Chondrocyte (in vitro differentiated cells): ENCODE measurements around the gene COMMD1. TPM values are rescaled to one million over a fixed set of nuclear protein-coding genes. Genes with fewer than 3 reads are reported as not detected.

Experiments
- DNase-seq: peaks from one replicate; pipeline ENCODE4 v3.0.0; 2021; ENCODE audit warnings: mixed read lengths, low spot score
- H3K27ac Mint-ChIP-seq: one replicate; pipeline ENCODE4 v1.8.0; 2021; ENCODE audit warnings: mild to moderate bottlenecking, moderate library complexity, mixed read lengths; ENCODE audit not compliant: unreplicated experiment
- H3K27me3 Mint-ChIP-seq: 2 replicates; pipeline ENCODE4 v1.8.0; 2021; ENCODE audit warnings: low read depth, mixed read lengths
- H3K36me3 Mint-ChIP-seq: 2 replicates; pipeline ENCODE4 v1.8.0; 2021; ENCODE audit warnings: low read depth, mixed read lengths
- H3K4me1 Mint-ChIP-seq: 2 replicates; pipeline ENCODE4 v1.8.0; 2021; ENCODE audit warnings: low read depth, mild to moderate bottlenecking, mixed read lengths
- H3K4me3 Mint-ChIP-seq: one replicate; pipeline ENCODE4 v1.8.0; 2021; ENCODE audit warnings: mild to moderate bottlenecking, moderate library complexity, mixed read lengths; ENCODE audit not compliant: unreplicated experiment
- H3K9me3 Mint-ChIP-seq: 2 replicates; pipeline ENCODE4 v1.8.0; 2021; ENCODE audit warnings: low read depth, mixed read lengths
- total RNA-seq: library from RNA; stranded (reverse); gene quantifications from 3 replicates; pipeline ENCODE4 v1.2.1, GENCODE V29; 2021
- TF ChIP-seq, protein P1 (sequence below): fragments of 200-600 bp; sonication (generic); IDR thresholded peaks from 2 replicates; pipeline ENCODE4 v1.5.0; 2021; ENCODE audit warnings: antibody characterized with exemption, mild to moderate bottlenecking, moderate library complexity

Gene COMMD1
- total RNA-seq, 1 donor from 2014 or later = 37.0 TPM

DNA sequence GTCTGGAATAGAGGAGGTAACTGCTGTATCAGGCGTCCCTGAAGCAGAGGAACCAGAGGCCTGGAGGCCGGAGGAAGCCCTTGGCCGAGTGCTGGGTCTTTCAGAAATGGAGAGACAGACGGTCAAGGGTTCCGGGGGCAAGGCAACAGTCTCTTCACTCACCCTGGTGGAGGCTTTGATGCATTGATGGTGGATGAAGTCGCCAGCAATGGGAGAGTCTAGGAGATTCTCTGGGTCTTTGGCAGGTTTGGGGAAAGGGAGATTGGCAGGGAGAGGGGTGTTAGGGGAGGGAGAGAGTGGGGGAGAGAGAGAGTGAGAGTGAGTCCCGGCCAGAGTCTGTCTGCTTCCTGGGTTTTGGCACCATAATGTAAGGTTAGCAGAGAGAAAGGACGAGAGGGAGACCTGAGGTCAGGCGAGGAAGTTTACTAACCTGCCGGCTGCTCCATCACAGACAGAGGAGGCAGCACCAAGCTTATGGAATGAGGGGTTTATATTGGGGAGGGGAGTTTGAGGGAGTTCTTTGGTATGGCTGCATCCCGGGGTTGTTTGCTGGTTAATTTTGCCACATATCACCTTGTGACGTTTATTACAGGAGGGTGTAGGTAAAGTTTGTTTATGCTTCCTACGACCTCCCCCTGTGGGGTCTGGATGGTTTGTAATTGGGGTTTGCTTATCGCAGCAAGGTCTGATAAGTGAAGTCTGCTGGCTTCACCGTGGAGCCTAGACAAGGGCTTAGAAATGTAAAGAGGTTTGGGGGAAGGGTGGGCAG, 19.6 kb downstream of the COMMD1 start:
- peaks cover 45% of the 10 kb centered on the region for H3K4me1 Mint-ChIP-seq
- H3K27me3 Mint-ChIP-seq = no peaks in the 10 kb centered on the region
- no peaks in the 10 kb centered on the region for H3K9me3 Mint-ChIP-seq
- DNase-seq = no peak
- H3K27ac Mint-ChIP-seq = peak overlapping the region; percentile 64
- peaks cover 4% of the 10 kb centered on the region for H3K36me3 Mint-ChIP-seq
- TF ChIP-seq, protein P1, sequence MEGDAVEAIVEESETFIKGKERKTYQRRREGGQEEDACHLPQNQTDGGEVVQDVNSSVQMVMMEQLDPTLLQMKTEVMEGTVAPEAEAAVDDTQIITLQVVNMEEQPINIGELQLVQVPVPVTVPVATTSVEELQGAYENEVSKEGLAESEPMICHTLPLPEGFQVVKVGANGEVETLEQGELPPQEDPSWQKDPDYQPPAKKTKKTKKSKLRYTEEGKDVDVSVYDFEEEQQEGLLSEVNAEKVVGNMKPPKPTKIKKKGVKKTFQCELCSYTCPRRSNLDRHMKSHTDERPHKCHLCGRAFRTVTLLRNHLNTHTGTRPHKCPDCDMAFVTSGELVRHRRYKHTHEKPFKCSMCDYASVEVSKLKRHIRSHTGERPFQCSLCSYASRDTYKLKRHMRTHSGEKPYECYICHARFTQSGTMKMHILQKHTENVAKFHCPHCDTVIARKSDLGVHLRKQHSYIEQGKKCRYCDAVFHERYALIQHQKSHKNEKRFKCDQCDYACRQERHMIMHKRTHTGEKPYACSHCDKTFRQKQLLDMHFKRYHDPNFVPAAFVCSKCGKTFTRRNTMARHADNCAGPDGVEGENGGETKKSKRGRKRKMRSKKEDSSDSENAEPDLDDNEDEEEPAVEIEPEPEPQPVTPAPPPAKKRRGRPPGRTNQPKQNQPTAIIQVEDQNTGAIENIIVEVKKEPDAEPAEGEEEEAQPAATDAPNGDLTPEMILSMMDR = no peak
- H3K4me3 Mint-ChIP-seq = no peak overlapping the region

DNA sequence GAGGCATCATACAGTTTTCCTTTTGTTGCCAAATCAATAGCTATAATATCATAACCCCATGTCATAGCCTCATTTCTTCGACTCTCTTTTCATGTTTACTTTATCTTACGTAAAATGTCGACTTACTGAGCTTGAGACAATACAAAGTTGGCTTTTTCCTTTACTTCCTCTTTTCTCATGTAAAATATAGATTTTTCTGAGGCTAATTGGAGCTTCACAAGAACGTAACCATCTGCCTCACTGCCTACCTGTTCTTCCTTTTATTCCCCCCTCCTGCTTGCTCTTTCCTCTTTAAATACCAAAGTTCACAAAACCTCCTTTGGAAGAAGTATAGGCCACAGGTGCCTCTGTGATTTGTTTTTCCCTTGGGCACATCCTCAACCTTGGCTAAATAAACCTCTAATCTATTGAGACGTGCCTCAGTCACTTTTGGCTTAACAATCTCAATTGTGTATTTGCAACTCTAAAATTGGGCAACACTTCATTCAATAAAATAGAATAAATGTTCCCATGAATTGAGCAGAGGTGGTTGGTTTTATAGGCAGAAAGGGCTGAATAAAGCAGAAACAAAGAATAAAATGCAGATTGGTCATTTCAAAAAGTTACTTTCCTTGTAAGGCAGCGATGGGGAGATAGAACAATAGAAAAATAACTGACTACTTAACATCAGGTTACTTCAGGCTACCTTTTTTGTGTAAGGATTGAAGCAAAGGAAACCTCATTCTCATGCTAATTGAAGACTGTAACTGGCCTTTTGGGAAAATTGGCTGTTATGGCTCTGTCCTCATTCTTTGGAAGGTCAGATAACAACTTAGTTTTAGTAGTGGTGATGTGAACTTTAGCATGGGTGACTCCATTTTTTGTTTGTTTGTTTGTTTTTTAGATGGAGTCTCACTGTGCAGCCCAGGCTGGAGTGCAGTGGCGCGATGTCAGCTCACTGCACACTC, 21.3 kb downstream of the COMMD1 start:
- H3K27ac Mint-ChIP-seq = no peak overlapping the region

DNA sequence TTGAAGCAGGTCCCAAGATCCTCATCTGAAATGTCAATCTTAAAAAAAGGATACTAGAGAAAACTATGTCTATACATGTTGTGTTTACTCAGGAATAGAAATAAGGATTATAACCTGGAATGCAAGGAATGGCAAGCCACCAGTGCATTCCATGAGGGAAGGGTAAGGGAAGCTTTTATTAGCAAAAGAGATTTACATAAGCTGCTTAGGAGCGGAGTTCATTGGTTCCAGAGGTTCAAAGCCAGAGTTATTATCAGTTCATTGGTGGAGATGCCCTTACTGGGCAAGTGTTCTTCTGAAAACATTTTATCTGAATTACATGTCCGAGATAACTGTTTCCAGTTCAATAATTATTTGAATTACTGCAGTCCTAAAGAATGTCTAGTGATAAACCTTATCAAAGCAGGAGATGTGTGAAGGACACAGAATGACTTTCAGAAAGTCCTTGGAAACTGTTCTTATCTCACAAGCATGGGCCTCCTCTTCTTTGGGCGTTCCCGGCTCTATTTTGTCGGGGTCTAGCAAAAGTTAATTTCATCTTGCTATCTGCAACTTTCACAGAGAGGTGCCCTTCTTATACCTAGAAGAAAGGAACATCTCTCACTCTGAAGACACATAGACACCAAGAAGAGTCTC, 23.5 kb downstream of the COMMD1 start:
- Mint-ChIP-seq H3K27ac (peak overlapping the region; percentile 20), H3K27me3 (no peaks in the 10 kb centered on the region), H3K4me1 (peaks cover 30% of the 10 kb centered on the region), H3K4me3 (no peak overlapping the region), H3K9me3 (peaks cover 6% of the 10 kb centered on the region), H3K36me3 (peaks cover 6% of the 10 kb centered on the region)
- TF ChIP-seq, protein P1 = no peak
- DNase-seq = no peak

More for the DNA sequence above, 21.3 kb downstream of the COMMD1 start:
- Mint-ChIP-seq H3K4me1 (peaks cover 39% of the 10 kb centered on the region), H3K9me3 (no peaks in the 10 kb centered on the region), H3K4me3 (no peak overlapping the region), H3K27me3 (no peaks in the 10 kb centered on the region), H3K36me3 (peaks cover 4% of the 10 kb centered on the region)
- no peak for DNase-seq
- TF ChIP-seq, protein P1 = no peak

GRCh38 chr2:61937098-61937497, 31.6 kb downstream of the COMMD1 start:
- Mint-ChIP-seq H3K36me3 (peaks cover 4% of the 10 kb centered on the region), H3K4me3 (no peak overlapping the region), H3K27ac (no peak overlapping the region), H3K9me3 (peaks cover 6% of the 10 kb centered on the region), H3K4me1 (peaks cover 8% of the 10 kb centered on the region), H3K27me3 (no peaks in the 10 kb centered on the region)
- DNase-seq = no peak
- TF ChIP-seq, protein P1 = no peak

GRCh38 chr2:61937886-61938285, 32.4 kb downstream of the COMMD1 start:
- peaks cover 8% of the 10 kb centered on the region for H3K4me1 Mint-ChIP-seq
- no peaks in the 10 kb centered on the region for H3K9me3 Mint-ChIP-seq
- TF ChIP-seq, protein P1 = no peak
- DNase-seq = no peak
- H3K27me3 Mint-ChIP-seq = no peaks in the 10 kb centered on the region
- peaks cover 2% of the 10 kb centered on the region for H3K36me3 Mint-ChIP-seq
- H3K4me3 Mint-ChIP-seq = no peak overlapping the region
- H3K27ac Mint-ChIP-seq = no peak overlapping the region
